Neural cell (in vitro differentiated cells): ENCODE results near the gene PRLH. TPM values are rescaled to one million over a fixed set of nuclear protein-coding genes. Genes with fewer than 3 reads are reported as not detected.

Experiments used
- H2AFZ ChIP-seq: fragments of 200-600, 300-800 bp; sonication (generic), shearing (Covaris generic); 2 replicates; pipeline ENCODE4 v1.6.0; 2014; ENCODE audit warnings: low read depth, mild to moderate bottlenecking, antibody characterized with exemption, low read length, moderate library complexity
- H3F3A ChIP-seq: fragments of 200-600 bp; shearing (Covaris generic); 2 replicates; pipeline ENCODE4 v1.6.1; 2016; ENCODE audit warnings: mild to moderate bottlenecking, moderate library complexity, mixed read lengths, antibody characterized with exemption, low read length; ENCODE audit not compliant: insufficient read depth, poor library complexity, severe bottlenecking
- H3K27ac ChIP-seq: fragments of 200-600, 300-800 bp; sonication (generic), shearing (Covaris generic); 2 replicates; pipeline ENCODE4 v1.5.1; 2014; ENCODE audit warnings: mild to moderate bottlenecking, low read length, moderate library complexity
- H3K27me3 ChIP-seq: fragments of 300-800, 200-600 bp; sonication (generic), shearing (Covaris generic); 2 replicates; pipeline ENCODE4 v1.6.0; 2014; ENCODE audit warnings: mild to moderate bottlenecking, low read depth, low read length, moderate library complexity; ENCODE audit not compliant: insufficient read depth
- H3K36me3 ChIP-seq: fragments of 300-800, 200-600 bp; sonication (generic), shearing (Covaris generic); 2 replicates; pipeline ENCODE4 v1.5.1; 2014; ENCODE audit warnings: mild to moderate bottlenecking, antibody characterized with exemption, low read length, moderate library complexity; ENCODE audit not compliant: insufficient read depth
- H3K4me2 ChIP-seq: fragments of 300-800, 200-600 bp; sonication (generic), shearing (Covaris generic); 2 replicates; pipeline ENCODE4 v1.6.0; 2014; ENCODE audit warnings: mild to moderate bottlenecking, low read length
- H3K4me3 ChIP-seq: fragments of 300-800, 200-600 bp; sonication (generic), shearing (Covaris generic); 2 replicates; pipeline ENCODE4 v1.5.1; 2014; ENCODE audit warnings: mild to moderate bottlenecking, low read length, moderate library complexity
- H3K79me2 ChIP-seq: fragments of 200-600 bp; shearing (Covaris generic); replicated peaks from 2 replicates; pipeline ENCODE4 v1.6.0; 2014; ENCODE audit warnings: mild to moderate bottlenecking, low read length, moderate library complexity; ENCODE audit not compliant: insufficient read depth
- H3K9ac ChIP-seq: fragments of 300-800, 200-600 bp; sonication (generic), shearing (Covaris generic); 2 replicates; pipeline ENCODE4 v1.6.1; 2016; ENCODE audit warnings: mild to moderate bottlenecking, low read length, mixed read lengths
- H3K9me2 ChIP-seq: fragments of 200-600 bp; shearing (Covaris generic); 2 replicates; pipeline ENCODE4 v1.6.1; 2016; ENCODE audit warnings: mild to moderate bottlenecking, low read length, mixed read lengths; ENCODE audit not compliant: insufficient read depth
- H3K9me3 ChIP-seq: fragments of 200-600, 300-800 bp; sonication (generic), shearing (Covaris generic); 2 replicates; pipeline ENCODE4 v1.6.1; 2016; ENCODE audit warnings: mild to moderate bottlenecking, mixed run types, low read length, moderate library complexity, mixed read lengths
- H4K20me1 ChIP-seq: fragments of 200-600 bp; shearing (Covaris generic); 2 replicates; pipeline ENCODE4 v1.6.1; 2016; ENCODE audit warnings: mild to moderate bottlenecking, mixed run types; ENCODE audit not compliant: insufficient read depth
- EP300 ChIP-seq: fragments of 450-650 bp; conservative IDR thresholded peaks from 2 replicates; pipeline ENCODE4 v1.6.1; 2014; ENCODE audit warnings: antibody characterized with exemption, mild to moderate bottlenecking, moderate library complexity; ENCODE audit not compliant: poor library complexity, severe bottlenecking
- EZH2 ChIP-seq: fragments of 200-600, 300-800 bp; shearing (Covaris generic), sonication (generic); IDR thresholded peaks from 2 replicates; pipeline ENCODE4 v1.6.1; 2014; ENCODE audit warnings: antibody characterized with exemption, low read length, borderline replicate concordance, mild to moderate bottlenecking; ENCODE audit not compliant: insufficient read depth, poor library complexity, severe bottlenecking
- MXI1 ChIP-seq: fragments of 450-650 bp; conservative IDR thresholded peaks from 2 replicates; pipeline ENCODE4 v1.6.1; 2014; ENCODE audit warnings: antibody characterized with exemption, mild to moderate bottlenecking; ENCODE audit not compliant: poor library complexity, severe bottlenecking
- POLR2AphosphoS5 ChIP-seq: IDR thresholded peaks from 2 replicates; pipeline ENCODE4 v1.6.1; 2012
- RAD21 ChIP-seq: fragments of 450-650 bp; conservative IDR thresholded peaks from 2 replicates; pipeline ENCODE4 v1.6.1; 2014; ENCODE audit warnings: antibody characterized with exemption, mild to moderate bottlenecking, moderate library complexity
- SMC3 ChIP-seq: fragments of 450-650 bp; conservative IDR thresholded peaks from 2 replicates; pipeline ENCODE4 v1.6.1; 2014; ENCODE audit warnings: antibody characterized with exemption, mild to moderate bottlenecking, moderate library complexity; ENCODE audit not compliant: poor library complexity
- TAF1 ChIP-seq: IDR thresholded peaks from 2 replicates; pipeline ENCODE4 v1.6.1; 2012; ENCODE audit warnings: low read depth
- polyA plus RNA-seq: library from polyadenylated mRNA; depleted of rRNA; stranded (reverse); fragments of >200 nt; gene quantifications from 2 replicates; pipeline ENCODE4 v1.2.3, GENCODE V29; 2014
- TF ChIP-seq, protein P1 (sequence below): IDR thresholded peaks from 2 replicates; pipeline ENCODE4 v1.6.1; 2012; ENCODE audit warnings: borderline replicate concordance
- TF ChIP-seq, protein P2 (sequence below): fragments of 450-650 bp; IDR thresholded peaks from 2 replicates; pipeline ENCODE4 v1.5.1; 2014; ENCODE audit warnings: antibody characterized with exemption, mild to moderate bottlenecking, moderate library complexity; ENCODE audit not compliant: poor library complexity, severe bottlenecking

The PRLH gene
- polyA plus RNA-seq, 1 donor from 2014 or later, result not detected

DNA sequence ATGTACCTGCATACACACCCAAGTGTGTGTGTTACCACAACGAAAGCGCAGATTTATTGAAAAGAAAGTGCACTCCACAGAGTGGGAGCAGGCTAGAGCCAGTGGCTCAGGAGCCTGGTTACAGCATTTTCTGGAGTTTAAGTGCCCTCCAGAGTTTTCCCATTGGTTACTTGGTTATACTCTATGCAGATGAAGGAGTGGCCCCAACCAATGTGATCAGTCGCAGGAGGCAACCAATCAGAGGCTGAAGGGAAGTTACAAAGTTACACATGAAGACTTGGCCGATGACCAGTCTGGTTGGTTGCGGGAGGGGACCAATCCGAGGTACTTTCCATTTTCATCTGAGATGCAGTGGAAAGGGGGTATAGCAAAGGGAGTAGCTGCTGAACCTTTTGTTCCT, 13.5 kb upstream of the PRLH start:
- no peak overlapping the region for H3K27ac ChIP-seq
- no peaks in the 10 kb centered on the region for H3K79me2 ChIP-seq
- H4K20me1 ChIP-seq, result no peaks in the 10 kb centered on the region
- H3K27me3 ChIP-seq, result no peaks in the 10 kb centered on the region
- H3K9me2 ChIP-seq, result no peaks in the 10 kb centered on the region
- TF ChIP-seq, protein P1, sequence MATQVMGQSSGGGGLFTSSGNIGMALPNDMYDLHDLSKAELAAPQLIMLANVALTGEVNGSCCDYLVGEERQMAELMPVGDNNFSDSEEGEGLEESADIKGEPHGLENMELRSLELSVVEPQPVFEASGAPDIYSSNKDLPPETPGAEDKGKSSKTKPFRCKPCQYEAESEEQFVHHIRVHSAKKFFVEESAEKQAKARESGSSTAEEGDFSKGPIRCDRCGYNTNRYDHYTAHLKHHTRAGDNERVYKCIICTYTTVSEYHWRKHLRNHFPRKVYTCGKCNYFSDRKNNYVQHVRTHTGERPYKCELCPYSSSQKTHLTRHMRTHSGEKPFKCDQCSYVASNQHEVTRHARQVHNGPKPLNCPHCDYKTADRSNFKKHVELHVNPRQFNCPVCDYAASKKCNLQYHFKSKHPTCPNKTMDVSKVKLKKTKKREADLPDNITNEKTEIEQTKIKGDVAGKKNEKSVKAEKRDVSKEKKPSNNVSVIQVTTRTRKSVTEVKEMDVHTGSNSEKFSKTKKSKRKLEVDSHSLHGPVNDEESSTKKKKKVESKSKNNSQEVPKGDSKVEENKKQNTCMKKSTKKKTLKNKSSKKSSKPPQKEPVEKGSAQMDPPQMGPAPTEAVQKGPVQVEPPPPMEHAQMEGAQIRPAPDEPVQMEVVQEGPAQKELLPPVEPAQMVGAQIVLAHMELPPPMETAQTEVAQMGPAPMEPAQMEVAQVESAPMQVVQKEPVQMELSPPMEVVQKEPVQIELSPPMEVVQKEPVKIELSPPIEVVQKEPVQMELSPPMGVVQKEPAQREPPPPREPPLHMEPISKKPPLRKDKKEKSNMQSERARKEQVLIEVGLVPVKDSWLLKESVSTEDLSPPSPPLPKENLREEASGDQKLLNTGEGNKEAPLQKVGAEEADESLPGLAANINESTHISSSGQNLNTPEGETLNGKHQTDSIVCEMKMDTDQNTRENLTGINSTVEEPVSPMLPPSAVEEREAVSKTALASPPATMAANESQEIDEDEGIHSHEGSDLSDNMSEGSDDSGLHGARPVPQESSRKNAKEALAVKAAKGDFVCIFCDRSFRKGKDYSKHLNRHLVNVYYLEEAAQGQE, result no peak
- no peak for TF ChIP-seq POLR2AphosphoS5
- no peak for TF ChIP-seq EP300
- no peak for TF ChIP-seq EZH2
- TF ChIP-seq MXI1, result no peak
- TF ChIP-seq, protein P2, sequence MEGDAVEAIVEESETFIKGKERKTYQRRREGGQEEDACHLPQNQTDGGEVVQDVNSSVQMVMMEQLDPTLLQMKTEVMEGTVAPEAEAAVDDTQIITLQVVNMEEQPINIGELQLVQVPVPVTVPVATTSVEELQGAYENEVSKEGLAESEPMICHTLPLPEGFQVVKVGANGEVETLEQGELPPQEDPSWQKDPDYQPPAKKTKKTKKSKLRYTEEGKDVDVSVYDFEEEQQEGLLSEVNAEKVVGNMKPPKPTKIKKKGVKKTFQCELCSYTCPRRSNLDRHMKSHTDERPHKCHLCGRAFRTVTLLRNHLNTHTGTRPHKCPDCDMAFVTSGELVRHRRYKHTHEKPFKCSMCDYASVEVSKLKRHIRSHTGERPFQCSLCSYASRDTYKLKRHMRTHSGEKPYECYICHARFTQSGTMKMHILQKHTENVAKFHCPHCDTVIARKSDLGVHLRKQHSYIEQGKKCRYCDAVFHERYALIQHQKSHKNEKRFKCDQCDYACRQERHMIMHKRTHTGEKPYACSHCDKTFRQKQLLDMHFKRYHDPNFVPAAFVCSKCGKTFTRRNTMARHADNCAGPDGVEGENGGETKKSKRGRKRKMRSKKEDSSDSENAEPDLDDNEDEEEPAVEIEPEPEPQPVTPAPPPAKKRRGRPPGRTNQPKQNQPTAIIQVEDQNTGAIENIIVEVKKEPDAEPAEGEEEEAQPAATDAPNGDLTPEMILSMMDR, result no peak
- no peak overlapping the region for H3K9ac ChIP-seq
- H3F3A ChIP-seq, result no peaks in the 10 kb centered on the region
- no peak overlapping the region for H3K4me2 ChIP-seq
- no peaks in the 10 kb centered on the region for H3K36me3 ChIP-seq
- H2AFZ ChIP-seq, result no peak overlapping the region
- H3K4me3 ChIP-seq, result no peak overlapping the region
- peaks cover 3% of the 10 kb centered on the region for H3K9me3 ChIP-seq

DNA sequence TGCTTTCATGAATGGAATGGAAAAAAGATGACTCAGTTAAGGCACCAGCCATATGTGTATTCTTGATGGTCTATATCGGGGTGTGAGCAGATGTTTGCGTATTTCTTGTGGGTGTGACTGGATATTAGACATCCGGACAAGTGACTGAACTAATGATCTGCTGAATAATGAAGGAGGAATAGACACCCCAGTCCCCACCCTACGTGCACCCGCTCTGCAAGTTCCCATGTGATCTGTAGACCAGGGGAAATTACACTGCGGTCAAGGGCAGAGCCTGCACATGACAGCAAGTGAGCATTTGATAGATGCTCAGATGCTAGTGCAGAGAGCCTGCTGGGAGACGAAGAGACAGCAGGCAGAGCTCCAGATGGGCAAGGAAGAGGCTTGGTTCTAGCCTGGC, 12.4 kb upstream of the PRLH start:
- H2AFZ ChIP-seq, result no peak overlapping the region
- H3K36me3 ChIP-seq, result no peaks in the 10 kb centered on the region
- no peaks in the 10 kb centered on the region for H3K79me2 ChIP-seq
- TF ChIP-seq TAF1, result no peak
- TF ChIP-seq POLR2AphosphoS5, result no peak
- no peak for TF ChIP-seq EZH2
- TF ChIP-seq, protein P1, result no peak
- TF ChIP-seq EP300, result no peak
- no peak for TF ChIP-seq MXI1
- TF ChIP-seq SMC3, result no peak
- TF ChIP-seq, protein P2, result no peak
- no peak for TF ChIP-seq RAD21
- H3K27me3 ChIP-seq, result no peaks in the 10 kb centered on the region
- no peak overlapping the region for H3K4me2 ChIP-seq
- no peak overlapping the region for H3K9ac ChIP-seq
- no peaks in the 10 kb centered on the region for H3F3A ChIP-seq
- no peak overlapping the region for H3K4me3 ChIP-seq
- H3K9me2 ChIP-seq, result no peaks in the 10 kb centered on the region
- peaks cover 3% of the 10 kb centered on the region for H3K9me3 ChIP-seq
- H4K20me1 ChIP-seq, result no peaks in the 10 kb centered on the region
- H3K27ac ChIP-seq, result no peak overlapping the region
